SU-DHL-6 (cell line): ENCODE data around the gene GSK3B.

Experiments
- EZH2phosphoT487 ChIP-seq: fragments of 200-600 bp; sonication (generic), shearing (Covaris generic); conservative IDR thresholded peaks from 2 replicates; pipeline ENCODE4 v1.6.1; 2018; ENCODE audit warnings: mild to moderate bottlenecking, antibody characterized with exemption, low read length, moderate library complexity, mixed read lengths
- TF ChIP-seq, protein P1 (sequence below): fragments of 200-600 bp; sonication (generic); IDR thresholded peaks from one replicate; pipeline ENCODE4 v1.5.1; 2017; ENCODE audit warnings: antibody characterized with exemption, mild to moderate bottlenecking, low read length, moderate library complexity; ENCODE audit not compliant: insufficient read depth, poor library complexity, severe bottlenecking

GRCh38 chr3:119955972-119956371 is 138.3 kb downstream of the GSK3B start:
- TF ChIP-seq, protein P1, sequence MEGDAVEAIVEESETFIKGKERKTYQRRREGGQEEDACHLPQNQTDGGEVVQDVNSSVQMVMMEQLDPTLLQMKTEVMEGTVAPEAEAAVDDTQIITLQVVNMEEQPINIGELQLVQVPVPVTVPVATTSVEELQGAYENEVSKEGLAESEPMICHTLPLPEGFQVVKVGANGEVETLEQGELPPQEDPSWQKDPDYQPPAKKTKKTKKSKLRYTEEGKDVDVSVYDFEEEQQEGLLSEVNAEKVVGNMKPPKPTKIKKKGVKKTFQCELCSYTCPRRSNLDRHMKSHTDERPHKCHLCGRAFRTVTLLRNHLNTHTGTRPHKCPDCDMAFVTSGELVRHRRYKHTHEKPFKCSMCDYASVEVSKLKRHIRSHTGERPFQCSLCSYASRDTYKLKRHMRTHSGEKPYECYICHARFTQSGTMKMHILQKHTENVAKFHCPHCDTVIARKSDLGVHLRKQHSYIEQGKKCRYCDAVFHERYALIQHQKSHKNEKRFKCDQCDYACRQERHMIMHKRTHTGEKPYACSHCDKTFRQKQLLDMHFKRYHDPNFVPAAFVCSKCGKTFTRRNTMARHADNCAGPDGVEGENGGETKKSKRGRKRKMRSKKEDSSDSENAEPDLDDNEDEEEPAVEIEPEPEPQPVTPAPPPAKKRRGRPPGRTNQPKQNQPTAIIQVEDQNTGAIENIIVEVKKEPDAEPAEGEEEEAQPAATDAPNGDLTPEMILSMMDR = no peak
- no peak for TF ChIP-seq EZH2phosphoT487
